ENCODE results near the gene SOX2.

GRCh38 chr3:181722156-181722555 is 10.4 kb downstream of the SOX2 start:
- TF ChIP-seq, protein P1, sequence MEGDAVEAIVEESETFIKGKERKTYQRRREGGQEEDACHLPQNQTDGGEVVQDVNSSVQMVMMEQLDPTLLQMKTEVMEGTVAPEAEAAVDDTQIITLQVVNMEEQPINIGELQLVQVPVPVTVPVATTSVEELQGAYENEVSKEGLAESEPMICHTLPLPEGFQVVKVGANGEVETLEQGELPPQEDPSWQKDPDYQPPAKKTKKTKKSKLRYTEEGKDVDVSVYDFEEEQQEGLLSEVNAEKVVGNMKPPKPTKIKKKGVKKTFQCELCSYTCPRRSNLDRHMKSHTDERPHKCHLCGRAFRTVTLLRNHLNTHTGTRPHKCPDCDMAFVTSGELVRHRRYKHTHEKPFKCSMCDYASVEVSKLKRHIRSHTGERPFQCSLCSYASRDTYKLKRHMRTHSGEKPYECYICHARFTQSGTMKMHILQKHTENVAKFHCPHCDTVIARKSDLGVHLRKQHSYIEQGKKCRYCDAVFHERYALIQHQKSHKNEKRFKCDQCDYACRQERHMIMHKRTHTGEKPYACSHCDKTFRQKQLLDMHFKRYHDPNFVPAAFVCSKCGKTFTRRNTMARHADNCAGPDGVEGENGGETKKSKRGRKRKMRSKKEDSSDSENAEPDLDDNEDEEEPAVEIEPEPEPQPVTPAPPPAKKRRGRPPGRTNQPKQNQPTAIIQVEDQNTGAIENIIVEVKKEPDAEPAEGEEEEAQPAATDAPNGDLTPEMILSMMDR (conservative IDR thresholded peaks at IDR 0.05; ENCODE audit: low read depth, low read length), result no peak
- TF ChIP-seq EZH2 (IDR thresholded peaks at IDR 0.05; ENCODE audit: low read length, unreplicated experiment) (no peak), EZH2phosphoT487 (IDR thresholded peaks at IDR 0.05; ENCODE audit: borderline replicate concordance, low read length) (no peak)

Data from PC-3 (cell line).